HG03457 (cell line): ENCODE results near the gene GSTT2.
"Not testable (repeated sequence)": the region's sequence is repeated elsewhere in the genome, so short reads cannot be mapped to it uniquely, and the experiment has no call there.

Source experiments
- ATAC-seq: cut with Tn5 transposase; IDR thresholded peaks from one replicate; pipeline ENCODE4 v1.9.1; 2021; ENCODE audit warnings: moderate number of reproducible peaks; ENCODE audit not compliant: unreplicated experiment

GSTT2 gene

DNA sequence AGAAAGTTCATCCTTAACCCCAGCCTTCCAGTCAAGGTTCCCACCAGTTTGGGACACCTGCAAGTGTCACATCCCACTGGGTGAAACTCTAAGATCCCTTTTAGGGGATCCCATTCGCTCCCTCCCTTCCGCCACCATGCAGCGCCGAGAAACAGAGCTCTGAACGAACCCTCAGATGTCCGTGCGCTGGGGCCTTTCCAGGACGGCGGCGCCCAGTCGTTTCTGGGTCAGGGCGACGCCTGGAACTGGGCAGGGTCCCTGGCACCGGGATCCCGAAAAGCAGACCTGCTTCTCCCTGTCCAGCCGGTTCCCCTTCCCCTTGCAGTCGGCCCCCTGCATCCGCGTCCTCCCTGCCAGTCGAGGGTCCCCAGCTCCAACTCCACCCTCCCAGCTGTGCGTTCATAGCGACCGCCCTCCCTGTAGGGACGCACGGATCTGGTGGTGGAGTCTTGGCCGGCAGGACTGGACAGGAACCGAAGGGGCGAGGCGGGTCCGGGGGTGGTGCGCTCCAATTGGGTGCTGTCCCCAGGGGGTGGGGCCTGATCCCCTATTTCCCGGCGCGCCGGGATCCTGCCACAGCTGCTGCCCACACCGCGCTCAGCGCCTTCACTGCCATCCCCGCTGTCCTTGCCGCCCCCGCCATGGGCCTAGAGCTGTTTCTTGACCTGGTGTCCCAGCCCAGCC, at the start of gene GSTT2:
TSS of gene GSTT2 (plus strand) at position 578 of the 684 bp plus-strand sequence.
- ATAC-seq: not testable (repeated sequence)

DNA sequence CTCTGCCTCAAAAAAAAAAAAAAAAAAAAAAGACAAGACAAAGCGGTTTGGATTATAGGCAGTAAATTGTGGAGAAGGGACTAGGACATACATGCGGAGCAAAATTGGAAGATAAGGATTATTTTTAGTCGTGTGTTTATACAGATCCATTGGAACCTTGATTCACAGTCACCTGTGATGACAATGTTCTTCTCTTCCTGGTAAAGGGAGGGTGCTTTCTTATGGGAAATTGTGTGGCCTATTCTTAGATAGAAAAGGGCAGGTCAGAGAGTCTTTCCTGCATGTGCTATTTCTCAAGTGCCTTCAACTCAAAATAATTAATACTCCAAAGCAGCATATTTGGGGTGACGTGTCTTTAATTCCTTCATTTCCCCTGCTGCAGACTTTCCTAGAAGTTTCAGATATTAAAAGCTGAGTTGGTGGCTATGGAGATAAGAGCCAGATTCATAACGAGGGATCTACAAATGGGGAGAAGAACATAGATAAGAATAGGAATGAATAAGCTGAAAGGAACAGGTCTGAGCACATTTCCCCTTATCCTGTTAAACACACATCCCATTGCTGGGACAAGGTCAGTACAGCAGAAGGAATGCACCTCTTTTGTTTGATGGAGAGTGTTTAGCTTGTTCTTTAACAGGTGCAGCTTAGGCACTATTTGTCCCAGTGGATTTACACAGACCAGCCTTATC, 41.5 kb upstream of the GSTT2 start:
- no peak for ATAC-seq

- ATAC-seq: no peak
Observed at GRCh38 chr22:23939017-23939357, 40.9 kb upstream of the GSTT2 start.

DNA sequence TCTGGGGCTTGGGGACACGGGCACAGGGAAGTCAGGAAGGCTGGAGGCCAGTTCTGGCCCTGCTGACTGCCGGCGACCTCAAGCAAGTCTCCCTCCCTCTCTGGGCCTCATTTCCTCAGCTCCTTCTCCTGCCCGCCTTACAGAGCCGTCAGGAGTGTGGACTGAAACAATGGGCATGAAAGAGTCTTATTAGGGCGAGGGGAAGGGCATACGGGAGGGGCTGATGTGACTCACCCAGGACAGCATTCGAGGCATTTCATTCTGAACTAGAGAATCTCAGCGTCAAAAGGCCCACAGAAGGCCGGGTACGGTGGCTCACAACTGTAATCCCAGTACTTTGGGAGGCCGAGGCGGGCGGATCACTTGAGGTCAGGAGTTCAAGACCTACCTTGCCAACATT, 39.8 kb upstream of the GSTT2 start:
- ATAC-seq: not testable (repeated sequence)

GRCh38 chr22:23947391-23947790, 32.5 kb upstream of the GSTT2 start:
- not testable (repeated sequence) for ATAC-seq

- not testable (repeated sequence) for ATAC-seq
Observed at GRCh38 chr22:23949764-23950163, 30.2 kb upstream of the GSTT2 start.

- ATAC-seq: not testable (repeated sequence)
Observed at GRCh38 chr22:23951383-23951782, 28.6 kb upstream of the GSTT2 start.

DNA sequence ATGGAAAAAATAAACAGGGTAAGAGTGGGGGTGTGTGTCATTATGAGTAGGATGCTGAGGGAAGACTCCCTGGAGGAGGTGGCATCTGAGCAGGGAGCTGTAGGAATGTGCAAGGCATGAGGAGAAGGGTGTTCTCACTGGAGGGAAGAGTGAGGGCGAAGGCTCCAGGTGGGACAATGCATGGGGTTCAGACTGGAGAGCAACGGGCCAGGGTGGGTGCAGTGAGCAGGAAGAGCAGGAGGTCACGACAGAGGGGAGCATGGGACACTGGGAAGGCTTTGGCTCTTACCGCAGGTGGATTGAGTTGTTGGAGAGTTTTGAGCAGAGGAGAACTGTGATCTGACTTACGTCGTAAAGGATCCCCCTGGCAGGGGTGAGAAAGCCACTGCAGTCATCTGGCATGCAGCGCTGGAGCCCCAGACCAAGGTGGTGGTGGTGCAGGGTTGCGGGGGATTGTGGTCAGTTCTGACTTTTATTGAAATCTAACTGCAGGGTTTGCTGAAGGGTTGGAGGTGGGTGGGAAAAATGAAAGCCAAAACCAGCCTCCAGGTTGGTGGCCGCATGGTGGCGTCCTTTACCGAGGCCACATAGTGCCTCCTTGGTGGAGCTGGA, 27.0 kb upstream of the GSTT2 start:
- ATAC-seq: not testable (repeated sequence)

DNA sequence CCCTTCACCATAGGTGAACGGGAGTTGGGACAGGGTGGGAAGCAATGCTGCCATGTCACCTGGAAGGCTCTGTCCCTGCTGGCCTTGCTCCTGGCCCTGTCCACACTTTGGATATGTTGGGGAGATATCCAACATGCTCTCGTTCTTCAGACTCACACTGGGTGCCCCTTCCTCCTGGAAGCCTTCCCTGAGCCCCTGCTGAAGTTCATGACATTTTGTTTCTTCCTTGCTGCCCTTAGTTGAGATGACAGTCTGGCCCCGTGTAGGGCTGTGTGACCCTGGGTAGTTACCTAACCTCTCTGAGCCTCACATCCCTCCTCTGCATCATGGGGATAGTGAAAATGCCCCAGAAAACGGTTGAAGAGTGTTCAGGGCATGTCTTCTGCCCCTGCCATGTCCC, 26.4 kb upstream of the GSTT2 start:
- not testable (repeated sequence) for ATAC-seq

- ATAC-seq: not testable (repeated sequence)
Observed at GRCh38 chr22:23954193-23954990, 25.5 kb upstream of the GSTT2 start.

DNA sequence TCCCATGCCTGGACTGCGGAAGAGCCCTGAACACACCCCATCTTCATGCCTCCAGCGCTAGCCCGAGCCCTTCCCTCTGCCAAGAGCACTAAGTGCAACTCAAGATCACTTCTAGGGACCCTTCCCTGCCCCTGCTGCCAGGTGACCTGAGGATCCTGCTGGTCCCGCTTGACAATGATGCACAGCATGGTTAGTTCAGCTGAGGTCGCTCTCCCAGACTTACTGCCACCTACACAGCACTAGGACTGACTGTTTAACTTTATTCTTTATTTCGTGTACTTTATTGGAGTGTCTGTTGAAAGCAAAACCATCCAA, 25.0 kb upstream of the GSTT2 start:
- not testable (repeated sequence) for ATAC-seq

- not testable (repeated sequence) for ATAC-seq
Observed at GRCh38 chr22:23955886-23956285, 24.0 kb upstream of the GSTT2 start.

DNA sequence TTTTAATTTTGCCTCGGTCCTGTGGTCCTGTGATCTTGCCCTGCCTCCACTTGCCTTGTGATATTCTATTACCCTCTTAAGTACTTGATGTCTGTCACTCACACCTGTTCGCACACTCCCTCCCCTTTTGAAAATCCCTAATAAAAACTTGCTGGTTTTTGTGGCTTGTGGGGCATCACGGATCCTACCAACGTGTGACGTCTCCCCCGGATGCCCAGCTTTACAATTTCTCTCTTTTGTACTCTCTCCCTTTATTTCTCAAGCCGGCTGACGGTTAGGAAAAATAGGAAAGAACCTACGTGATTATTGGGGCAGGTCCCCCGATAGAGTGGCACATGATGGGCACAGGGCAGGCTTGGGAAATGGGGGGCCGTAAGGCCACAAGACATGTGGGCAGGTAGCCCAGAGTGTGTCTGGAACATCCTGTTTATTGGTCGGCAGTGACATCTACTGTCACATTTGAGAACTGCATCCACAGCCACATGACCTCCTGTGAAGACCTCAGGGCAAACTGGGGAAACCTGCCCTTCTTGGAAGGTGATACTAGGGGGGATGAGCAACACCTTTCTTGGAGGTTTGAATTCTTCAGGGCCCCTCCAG, 23.5 kb upstream of the GSTT2 start:
- not testable (repeated sequence) for ATAC-seq

GRCh38 chr22:23961084-23961771, 18.7 kb upstream of the GSTT2 start, which contains the start of gene GSTT2B:
TSS of gene GSTT2B (minus strand) at chr22:23961195. CDS start at chr22:23961131, 64 bp downstream.
- ATAC-seq: not testable (repeated sequence)

DNA sequence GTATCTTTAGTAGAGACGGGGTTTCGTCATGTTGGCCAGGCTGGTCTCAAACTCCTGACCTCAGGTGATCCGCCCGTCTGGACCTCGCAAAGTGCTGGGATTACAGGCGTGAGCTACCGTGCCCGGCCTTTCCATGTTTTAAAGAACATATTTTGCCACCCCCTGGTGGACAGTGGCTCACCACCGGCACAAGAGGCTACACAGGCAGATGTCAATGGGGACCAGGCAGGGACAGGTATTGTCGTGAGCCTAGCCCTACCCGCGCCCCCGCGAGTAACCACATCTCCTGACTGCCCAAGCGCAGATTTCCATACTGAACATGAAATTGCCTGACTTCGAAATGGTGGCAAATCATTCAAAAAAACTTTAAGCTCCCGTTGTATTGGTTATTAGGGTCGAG, 13.8 kb upstream of the GSTT2 start:
- ATAC-seq: peak; percentile 11

- peak; percentile 81 for ATAC-seq
Observed at GRCh38 chr22:23966568-23966967, 13.4 kb upstream of the GSTT2 start, which contains the start of gene DDTL. TSS of gene DDTL (plus strand) at chr22:23966888. CDS start at chr22:23966915, 27 bp downstream.

DNA sequence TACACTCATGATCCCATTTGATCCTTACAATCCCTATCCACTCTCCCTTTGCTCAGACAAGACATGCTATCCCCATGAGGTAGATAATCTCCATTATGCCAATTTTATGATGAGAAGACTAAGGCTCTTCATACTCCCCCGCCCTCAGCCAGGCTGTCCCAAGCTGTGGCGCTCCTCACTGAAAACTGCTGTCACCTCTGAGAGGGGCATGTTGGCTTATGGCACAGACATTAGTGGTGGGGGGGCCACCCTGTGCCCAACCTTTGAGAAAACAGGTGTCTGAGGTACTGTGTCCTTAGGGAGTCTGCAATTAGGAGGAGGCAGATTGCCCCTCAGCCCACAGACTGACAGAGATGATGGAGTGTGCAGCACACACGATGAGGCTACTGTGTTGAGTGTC, 10.9 kb upstream of the GSTT2 start:
- no peak for ATAC-seq

GRCh38 chr22:23970201-23970641, 9.7 kb upstream of the GSTT2 start:
- ATAC-seq: no peak

- no peak for ATAC-seq
Observed at GRCh38 chr22:23970816-23971486, 9.0 kb upstream of the GSTT2 start.

DNA sequence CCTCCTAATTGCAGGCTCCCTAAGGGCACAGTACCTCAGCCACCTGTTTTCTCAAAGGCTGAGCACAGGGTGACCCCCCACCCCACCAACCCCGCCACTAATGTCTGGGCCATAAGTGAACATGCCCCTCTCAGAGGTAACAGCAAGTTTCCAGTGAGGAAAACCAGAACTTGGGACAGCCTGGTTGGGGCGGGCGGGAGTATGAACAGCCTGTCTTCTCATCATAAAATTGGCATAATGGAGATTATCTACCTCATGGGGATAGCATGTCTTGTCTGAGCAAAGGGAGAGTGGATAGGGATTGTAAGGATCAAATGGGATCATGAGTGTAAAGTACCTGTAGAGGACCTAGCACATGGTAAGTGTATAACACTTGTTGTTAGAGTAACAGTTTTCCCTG, 8.0 kb upstream of the GSTT2 start:
- ATAC-seq: not testable (repeated sequence)
